ENCODE results near the gene CASP8AP2.

DNA sequence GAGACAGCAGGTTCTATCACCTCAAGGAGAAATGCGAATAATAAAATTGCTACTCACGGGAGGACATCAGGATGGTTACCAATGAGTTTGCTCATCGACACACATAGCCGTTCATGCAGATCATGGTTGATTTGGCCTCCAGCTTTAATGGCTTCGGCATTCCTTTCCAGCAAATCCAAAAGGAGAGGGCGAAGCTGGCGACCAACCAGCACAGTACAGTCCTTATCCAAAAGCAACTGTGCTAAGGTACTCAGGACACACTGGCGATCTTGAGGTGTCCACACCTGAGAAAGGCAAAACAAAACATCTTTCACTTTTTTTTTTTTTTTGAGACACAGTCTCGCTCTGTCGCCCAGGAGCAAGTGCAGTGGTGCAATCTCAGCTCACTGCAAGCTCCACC lies 26.4 kb upstream of the CASP8AP2 start:
- TF ChIP-seq POLR2A (IDR thresholded peaks at IDR 0.05) (no peak), CTCF (IDR thresholded peaks at IDR 0.05) (no peak)

Data from sigmoid colon (tissue), 3 donors.